Muscle layer of colon (tissue), 2 donors: Measurements from ENCODE around the gene NEGR1.

Source experiments
- H3K27ac ChIP-seq: one replicate; pipeline ENCODE4 v1.7.0; 2013; ENCODE audit warnings: low read depth, mild to moderate bottlenecking, low read length, moderate library complexity
- H3K27me3 ChIP-seq, 2 donors: one replicate each; pipeline ENCODE4 v1.7.0; 2013; ENCODE audit warnings: low read length in 2 of 2, mild to moderate bottlenecking in 2 of 2; ENCODE audit not compliant: insufficient read depth in 2 of 2, control insufficient read depth in 1 of 2
- H3K36me3 ChIP-seq: one replicate; pipeline ENCODE4 v1.7.0; 2013; ENCODE audit warnings: mild to moderate bottlenecking, low read length; ENCODE audit not compliant: insufficient read depth
- H3K4me1 ChIP-seq: one replicate; pipeline ENCODE4 v1.7.0; 2013; ENCODE audit warnings: mild to moderate bottlenecking, low read length; ENCODE audit not compliant: insufficient read depth
- H3K4me3 ChIP-seq, 2 donors: one replicate each; pipeline ENCODE4 v1.7.0; 2013; ENCODE audit warnings: low read length in 2 of 2, low read depth in 1 of 2, mild to moderate bottlenecking in 1 of 2, moderate library complexity in 1 of 2
- H3K9ac ChIP-seq: one replicate; pipeline ENCODE4 v1.7.0; 2013; ENCODE audit warnings: low read length
- H3K9me3 ChIP-seq: one replicate; pipeline ENCODE4 v1.7.0; 2013; ENCODE audit warnings: mild to moderate bottlenecking, low read length
- donor health status: abdominal sarcoma.
- donor health status: Adenocarcinoma of cecum.

The NEGR1 gene

DNA sequence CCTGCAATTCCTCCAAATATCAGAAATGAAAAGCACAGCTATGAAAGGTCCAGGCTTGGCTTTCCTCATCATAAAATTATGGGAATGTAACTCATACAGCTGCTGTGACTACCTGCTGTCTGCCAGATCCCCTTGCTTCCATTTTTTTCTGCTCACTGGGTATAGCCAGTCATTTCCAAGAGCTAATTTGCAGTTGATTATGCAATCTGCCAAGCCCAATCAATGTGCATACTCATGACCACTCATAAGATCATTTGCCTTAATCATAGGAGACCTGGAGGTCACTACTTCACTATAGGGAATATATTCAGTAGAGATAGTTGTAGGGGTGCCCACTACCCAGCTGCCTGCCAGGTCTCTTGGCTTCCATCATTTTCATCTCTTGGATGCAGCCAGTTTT, 783.8 kb downstream of the NEGR1 start:
- H3K4me1 ChIP-seq = no peaks in the 10 kb centered on the region
- H3K27ac ChIP-seq = no peak overlapping the region
- H3K27me3 ChIP-seq = no peaks in the 10 kb centered on the region
- H3K36me3 ChIP-seq = no peaks in the 10 kb centered on the region
- H3K9ac ChIP-seq = no peak overlapping the region
- no peaks in the 10 kb centered on the region for H3K9me3 ChIP-seq
- H3K4me3 ChIP-seq = no peak overlapping the region

DNA sequence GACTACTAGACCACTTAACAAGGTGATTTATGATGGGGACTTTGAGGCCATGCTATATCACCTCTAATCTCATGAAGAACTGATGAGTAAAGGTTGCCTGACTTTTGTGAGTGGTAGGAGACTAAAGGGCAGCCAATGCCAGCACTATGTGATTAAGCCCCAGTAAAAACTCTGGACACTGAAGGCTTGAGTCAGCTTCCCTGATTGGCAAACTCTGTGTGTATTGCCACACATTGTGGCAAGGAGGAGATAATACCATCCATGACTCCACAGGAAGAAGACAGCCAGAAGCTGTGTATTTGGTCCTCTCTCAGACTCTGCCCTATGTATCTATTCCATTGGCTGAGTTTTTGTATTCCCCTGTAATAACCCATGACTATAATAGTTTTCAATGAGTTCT, 788.2 kb downstream of the NEGR1 start:
- H3K4me3 ChIP-seq = no peak overlapping the region
- H3K4me1 ChIP-seq = no peaks in the 10 kb centered on the region
- no peak overlapping the region for H3K27ac ChIP-seq
- no peaks in the 10 kb centered on the region for H3K36me3 ChIP-seq
- no peaks in the 10 kb centered on the region for H3K9me3 ChIP-seq
- no peak overlapping the region for H3K9ac ChIP-seq
- H3K27me3 ChIP-seq = no peaks in the 10 kb centered on the region

DNA sequence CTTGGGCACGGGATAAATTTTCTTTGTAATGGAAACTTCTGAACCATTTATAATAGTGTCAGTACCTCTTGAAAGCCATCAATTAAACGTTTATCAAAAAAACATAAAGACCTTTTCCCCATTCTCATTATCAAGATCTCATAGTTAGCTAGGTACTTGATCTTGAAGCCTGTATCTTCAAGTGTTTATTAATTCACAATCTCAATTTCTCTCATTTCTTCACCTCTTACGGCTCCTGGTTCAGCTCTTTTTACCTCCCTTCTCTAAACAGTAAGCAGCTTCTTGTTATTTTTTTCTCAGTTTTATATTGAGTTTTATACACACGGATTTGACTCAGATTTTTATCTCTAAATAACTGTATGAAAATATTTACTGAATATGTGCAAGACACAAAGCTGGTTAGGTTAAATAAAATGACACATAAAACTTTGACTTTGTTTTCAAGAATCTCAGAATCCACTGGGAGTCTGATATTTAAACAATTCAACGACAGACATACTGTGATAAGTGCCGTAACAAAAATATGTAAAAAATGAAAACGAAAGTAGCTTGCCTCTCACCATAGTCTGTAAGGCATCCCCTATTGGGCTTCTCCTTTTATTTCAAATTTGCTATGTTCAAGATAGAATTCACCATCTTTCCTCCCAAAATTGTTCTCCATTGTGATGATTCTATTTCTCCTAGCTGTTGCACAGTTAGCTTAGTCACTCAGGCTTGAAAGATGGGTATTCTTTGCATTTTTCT, 789.9 kb downstream of the NEGR1 start:
- no peaks in the 10 kb centered on the region for H3K9me3 ChIP-seq
- no peak overlapping the region for H3K4me3 ChIP-seq
- no peak overlapping the region for H3K27ac ChIP-seq
- H3K4me1 ChIP-seq = no peaks in the 10 kb centered on the region
- H3K36me3 ChIP-seq = no peaks in the 10 kb centered on the region
- no peaks in the 10 kb centered on the region for H3K27me3 ChIP-seq
- H3K9ac ChIP-seq = no peak overlapping the region

DNA sequence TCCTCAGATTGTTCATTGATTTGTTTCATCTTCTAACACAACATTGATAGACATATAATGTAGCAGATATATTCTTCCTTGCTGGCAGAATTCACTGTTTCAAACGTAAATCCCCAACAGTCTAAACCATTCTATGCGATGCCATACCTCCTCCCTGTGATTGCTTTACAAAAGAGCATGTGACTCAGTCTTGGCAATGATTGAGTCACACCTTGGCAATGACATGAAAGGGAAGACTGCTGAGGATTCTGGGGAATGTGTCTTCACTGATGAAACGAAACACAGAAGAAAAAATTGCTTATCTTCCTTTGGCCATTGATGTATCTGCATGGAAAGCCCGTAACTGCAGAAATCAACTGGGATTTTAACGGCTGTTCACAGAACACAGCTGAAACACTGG, 791.9 kb downstream of the NEGR1 start:
- H3K4me3 ChIP-seq = no peak overlapping the region
- H3K27me3 ChIP-seq = no peaks in the 10 kb centered on the region
- no peaks in the 10 kb centered on the region for H3K4me1 ChIP-seq
- no peaks in the 10 kb centered on the region for H3K36me3 ChIP-seq
- no peak overlapping the region for H3K27ac ChIP-seq
- H3K9ac ChIP-seq = no peak overlapping the region
- H3K9me3 ChIP-seq = no peaks in the 10 kb centered on the region

DNA sequence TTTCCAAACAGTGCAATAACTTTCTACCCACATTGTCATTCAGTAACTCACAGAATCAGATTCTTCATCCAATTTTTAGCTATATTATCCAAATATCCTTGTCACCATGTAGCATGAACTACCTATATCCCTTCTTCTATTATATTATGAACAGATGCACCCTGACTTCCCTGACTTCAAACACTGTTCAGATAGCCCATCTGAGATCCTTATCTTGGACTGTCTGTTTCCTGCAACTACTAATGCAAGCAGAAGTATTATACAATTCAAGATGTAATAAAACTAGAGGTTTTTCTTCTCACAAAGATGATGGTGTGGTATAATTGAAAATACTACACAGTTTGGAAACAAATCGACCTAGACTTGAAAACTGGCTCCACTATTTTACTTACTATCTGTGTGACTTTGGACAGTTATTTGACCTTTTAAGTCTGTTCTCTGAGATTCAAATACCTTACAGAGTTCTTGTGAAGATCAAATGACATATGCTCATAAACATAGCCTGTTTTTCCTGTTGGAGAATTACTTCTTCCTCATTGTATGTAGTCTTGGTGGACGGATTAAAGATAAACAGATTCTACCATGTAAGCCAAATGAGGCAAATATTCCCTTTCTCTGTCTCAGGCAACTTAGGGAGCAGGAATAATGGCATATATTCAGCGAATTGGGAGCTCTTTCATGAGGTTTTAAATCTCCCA, 793.6 kb downstream of the NEGR1 start:
- no peaks in the 10 kb centered on the region for H3K9me3 ChIP-seq
- H3K27me3 ChIP-seq = no peaks in the 10 kb centered on the region
- no peak overlapping the region for H3K4me3 ChIP-seq
- no peak overlapping the region for H3K9ac ChIP-seq
- H3K36me3 ChIP-seq = no peaks in the 10 kb centered on the region
- H3K27ac ChIP-seq = no peak overlapping the region
- no peaks in the 10 kb centered on the region for H3K4me1 ChIP-seq

DNA sequence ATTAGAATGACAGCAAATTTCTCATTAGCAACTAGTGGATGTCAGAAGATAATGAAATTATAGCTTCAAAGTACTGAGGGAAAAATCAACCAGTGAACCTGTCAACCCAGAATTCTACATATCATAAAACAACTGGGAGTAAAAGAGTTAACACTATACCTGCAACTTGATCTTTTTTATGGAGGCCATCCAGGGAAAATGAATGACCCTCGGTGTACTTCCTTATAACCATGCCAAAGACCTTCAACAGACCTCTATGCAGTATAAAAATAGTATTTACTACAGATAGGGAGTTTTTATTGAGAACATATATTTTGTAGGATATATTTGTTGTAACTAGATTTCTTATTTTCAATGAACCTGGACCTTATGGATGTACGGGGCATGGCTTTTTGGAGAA, 809.0 kb downstream of the NEGR1 start:
- H3K27ac ChIP-seq = no peak overlapping the region
- no peaks in the 10 kb centered on the region for H3K4me1 ChIP-seq
- H3K27me3 ChIP-seq = no peaks in the 10 kb centered on the region
- H3K36me3 ChIP-seq = no peaks in the 10 kb centered on the region
- H3K4me3 ChIP-seq = no peak overlapping the region
- H3K9me3 ChIP-seq = no peaks in the 10 kb centered on the region
- no peak overlapping the region for H3K9ac ChIP-seq

DNA sequence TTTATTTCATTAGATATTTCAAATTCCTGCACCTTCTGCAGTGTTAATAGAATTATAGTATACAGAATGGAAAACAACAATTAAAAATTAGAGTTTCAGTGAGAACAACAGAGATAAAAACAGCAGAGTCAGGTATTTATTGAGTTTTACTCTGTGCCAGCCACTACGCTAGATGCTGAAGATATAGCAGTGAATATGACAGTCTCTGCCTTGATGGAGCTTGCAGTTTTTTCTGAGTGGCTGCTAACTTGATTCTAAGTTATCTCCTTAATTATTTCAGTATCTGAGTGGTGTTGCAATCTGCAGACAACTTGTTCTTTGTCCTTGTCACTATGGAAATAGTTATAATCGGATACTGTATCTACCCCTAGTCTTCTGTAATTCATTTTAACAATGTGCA, 817.2 kb downstream of the NEGR1 start:
- Histone ChIP-seq H3K27me3 (no peaks in the 10 kb centered on the region), H3K9me3 (no peaks in the 10 kb centered on the region), H3K4me3 (no peak overlapping the region), H3K9ac (no peak overlapping the region), H3K36me3 (no peaks in the 10 kb centered on the region), H3K27ac (no peak overlapping the region), H3K4me1 (peaks cover 6% of the 10 kb centered on the region)

DNA sequence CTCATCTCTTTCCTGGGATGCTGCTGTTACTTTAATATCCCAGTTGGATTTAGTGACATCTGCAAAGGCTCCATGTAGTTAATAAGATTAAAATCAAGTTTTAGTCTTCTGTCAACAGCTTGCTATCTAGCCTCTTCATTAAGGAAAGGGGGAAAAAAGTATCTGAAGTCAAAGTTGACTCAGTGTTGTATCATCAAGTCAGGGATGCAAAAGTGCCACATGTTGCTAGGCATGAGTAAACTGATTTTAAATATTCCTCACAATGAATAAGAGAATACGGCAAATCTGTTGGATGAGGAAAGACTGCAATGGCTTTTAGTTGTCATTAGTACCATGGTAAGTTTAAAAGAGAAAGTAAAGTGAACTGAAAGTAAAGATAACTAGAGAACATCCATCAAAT, 818.3 kb downstream of the NEGR1 start:
- Histone ChIP-seq H3K4me3 (no peak overlapping the region), H3K4me1 (peaks cover 6% of the 10 kb centered on the region), H3K27ac (no peak overlapping the region), H3K36me3 (no peaks in the 10 kb centered on the region), H3K9me3 (no peaks in the 10 kb centered on the region), H3K27me3 (no peaks in the 10 kb centered on the region), H3K9ac (no peak overlapping the region)

DNA sequence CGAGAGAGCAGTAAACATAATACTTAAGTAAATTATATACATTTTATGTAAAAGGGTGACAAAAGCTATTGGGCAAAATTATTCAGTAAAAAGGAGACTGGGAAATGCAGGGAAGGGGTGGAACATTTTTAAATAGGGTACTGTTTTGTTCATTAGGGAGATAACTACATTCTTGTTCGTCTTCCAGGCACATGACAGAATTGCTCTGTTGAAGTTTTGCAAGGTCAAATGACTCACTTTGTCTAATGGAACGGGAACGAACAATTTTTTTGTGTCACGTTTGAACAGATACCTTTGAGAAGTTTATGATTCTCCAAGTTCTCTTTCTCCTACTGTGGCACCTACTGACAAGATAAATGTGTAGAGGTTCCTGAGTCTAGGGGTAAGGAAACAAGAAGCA, 819.2 kb downstream of the NEGR1 start:
- no peaks in the 10 kb centered on the region for H3K27me3 ChIP-seq
- no peaks in the 10 kb centered on the region for H3K36me3 ChIP-seq
- no peaks in the 10 kb centered on the region for H3K9me3 ChIP-seq
- H3K4me3 ChIP-seq = no peak overlapping the region
- H3K9ac ChIP-seq = no peak overlapping the region
- H3K4me1 ChIP-seq = peaks cover 6% of the 10 kb centered on the region
- no peak overlapping the region for H3K27ac ChIP-seq

DNA sequence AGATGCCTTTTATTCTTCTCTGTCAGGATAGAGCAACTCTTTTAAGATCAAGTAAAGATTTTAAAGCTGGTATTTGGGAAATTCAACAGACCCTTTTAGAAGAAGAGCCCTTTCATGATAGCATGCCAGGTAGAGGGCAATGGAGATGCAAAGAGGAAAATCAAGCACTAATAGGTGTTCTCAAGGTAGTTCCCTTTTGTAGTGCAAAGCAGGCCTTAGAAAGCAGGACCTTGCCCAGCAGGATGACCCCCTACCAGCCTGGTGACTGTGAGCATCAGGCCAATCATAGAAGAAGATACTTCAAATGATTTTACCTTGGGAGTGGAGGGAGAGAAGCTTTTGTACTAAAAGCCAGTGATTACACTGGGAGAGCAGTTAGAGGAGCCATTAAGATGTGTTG, 820.1 kb downstream of the NEGR1 start:
- peaks cover 6% of the 10 kb centered on the region for H3K4me1 ChIP-seq
- no peaks in the 10 kb centered on the region for H3K9me3 ChIP-seq
- H3K36me3 ChIP-seq = no peaks in the 10 kb centered on the region
- H3K9ac ChIP-seq = no peak overlapping the region
- H3K27ac ChIP-seq = no peak overlapping the region
- no peaks in the 10 kb centered on the region for H3K27me3 ChIP-seq
- H3K4me3 ChIP-seq = no peak overlapping the region

DNA sequence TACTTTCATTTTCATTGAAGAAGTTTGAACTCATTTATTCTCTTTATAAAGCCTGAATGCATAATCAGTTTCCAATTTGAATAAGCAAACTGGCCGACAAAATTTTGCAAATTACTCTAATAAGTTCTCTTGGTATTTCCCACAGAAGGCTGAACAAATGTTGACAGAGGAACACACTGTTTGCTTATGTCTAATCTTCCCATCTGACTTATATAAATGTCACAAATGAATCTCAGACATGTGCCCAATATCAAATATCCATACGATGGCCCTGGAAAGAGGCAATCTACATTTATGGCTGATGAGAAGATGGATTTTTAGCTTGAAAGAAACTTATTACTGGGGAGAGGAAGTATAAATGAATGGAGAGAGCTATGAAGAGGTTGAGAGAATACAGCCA, 820.9 kb downstream of the NEGR1 start:
- H3K4me3 ChIP-seq = no peak overlapping the region
- H3K27me3 ChIP-seq = no peaks in the 10 kb centered on the region
- H3K9me3 ChIP-seq = no peaks in the 10 kb centered on the region
- no peak overlapping the region for H3K9ac ChIP-seq
- no peak overlapping the region for H3K27ac ChIP-seq
- H3K4me1 ChIP-seq = peaks cover under 1% of the 10 kb centered on the region
- H3K36me3 ChIP-seq = no peaks in the 10 kb centered on the region

DNA sequence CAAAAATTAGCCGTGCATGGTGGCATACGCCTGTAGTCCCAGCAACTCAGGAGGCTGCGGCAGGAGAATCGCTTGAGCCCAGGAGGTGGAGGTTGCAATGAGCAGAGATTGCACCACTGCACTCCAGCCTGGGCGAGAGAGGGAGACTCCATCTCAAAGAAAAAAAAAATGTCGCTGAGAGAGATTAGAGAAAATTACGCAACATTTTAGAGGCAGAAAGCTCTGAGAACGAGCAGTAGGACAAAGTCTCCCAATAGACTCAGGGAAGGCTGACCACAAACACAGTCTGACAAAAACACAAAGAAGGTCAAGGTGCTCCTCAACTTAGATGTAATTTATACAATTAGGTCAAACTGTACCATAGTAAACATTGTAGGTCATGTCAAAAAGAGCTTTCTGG, 833.9 kb downstream of the NEGR1 start:
- no peak overlapping the region for H3K9ac ChIP-seq
- H3K27me3 ChIP-seq = no peaks in the 10 kb centered on the region
- no peak overlapping the region for H3K27ac ChIP-seq
- no peaks in the 10 kb centered on the region for H3K4me1 ChIP-seq
- no peaks in the 10 kb centered on the region for H3K9me3 ChIP-seq
- H3K36me3 ChIP-seq = no peaks in the 10 kb centered on the region
- H3K4me3 ChIP-seq = no peak overlapping the region
